DMS153 (cell line): ENCODE results near the gene ZNF519.

Experiments used
- DNase-seq: peaks from one replicate; lab custom pipeline; 2025; lab: John Stamatoyannopoulos, UW

Gene ZNF519

DNA sequence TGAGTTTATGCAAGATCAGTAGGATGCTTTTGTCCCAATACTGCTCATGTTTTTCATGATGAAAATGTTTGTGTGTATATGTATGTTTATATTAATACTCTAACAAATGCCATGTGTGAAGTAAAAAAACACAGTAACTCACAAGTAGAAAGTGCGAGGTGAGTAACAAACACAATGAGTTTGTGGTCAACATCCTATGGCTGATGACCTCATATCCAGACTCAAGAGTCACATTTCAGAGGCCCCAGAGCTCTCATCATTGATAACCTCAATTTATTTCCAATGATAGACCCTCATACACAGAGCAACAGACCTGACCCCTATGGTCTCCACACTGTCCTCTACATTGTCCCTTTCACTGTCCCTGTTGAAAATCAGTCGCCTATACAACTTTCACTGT lies 34.5 kb downstream of the ZNF519 start:
- DNase-seq = no peak

DNA sequence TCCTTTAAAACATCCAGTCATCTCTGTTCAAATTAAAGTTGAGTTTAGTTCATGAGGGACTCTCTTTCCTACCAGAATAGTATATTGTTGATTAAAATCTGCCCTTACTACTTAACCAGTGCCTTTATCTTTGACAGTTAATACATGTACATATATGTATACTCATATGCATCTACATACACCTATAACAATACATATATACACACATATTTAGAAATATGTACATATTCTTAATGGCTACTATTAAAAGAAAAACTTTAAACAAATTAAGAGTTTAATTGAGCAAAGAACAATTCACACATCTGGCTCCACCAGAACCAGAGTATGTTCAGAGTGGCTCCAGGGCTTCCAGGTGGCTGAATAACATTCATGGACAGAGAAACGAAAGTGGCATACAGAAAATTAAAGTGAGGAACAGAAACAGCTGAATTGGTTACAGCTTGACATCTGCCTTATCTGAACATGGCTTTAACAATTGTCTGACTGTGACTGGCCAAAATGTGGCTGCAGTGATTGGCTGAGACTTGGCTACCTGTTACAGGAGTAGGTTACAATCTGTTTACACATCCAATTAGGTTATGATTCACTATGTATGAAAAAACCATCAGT lies 38.8 kb downstream of the ZNF519 start:
- DNase-seq = no peak

GRCh38 chr18:14092625-14093306 lies 39.5 kb downstream of the ZNF519 start:
- no peak for DNase-seq

DNA sequence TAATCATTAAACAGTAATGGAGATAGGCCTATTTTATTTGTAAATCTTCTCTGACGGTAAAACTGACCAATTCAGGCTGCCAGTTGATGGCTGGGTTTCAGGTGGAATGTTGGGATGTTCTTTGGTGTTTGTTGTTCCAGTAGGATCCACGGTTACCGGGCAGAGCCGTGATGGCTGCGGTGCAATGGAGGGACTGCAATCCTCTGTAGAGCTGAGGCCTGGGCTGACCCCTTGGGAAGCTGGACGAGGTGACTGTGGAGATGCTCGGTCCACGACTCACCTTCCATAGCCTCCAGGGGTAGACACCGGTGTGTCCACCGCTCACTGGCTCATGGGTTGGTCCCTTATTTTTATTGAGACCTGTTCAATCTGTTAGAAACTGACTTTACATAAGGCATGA lies 42.5 kb downstream of the ZNF519 start:
- no peak for DNase-seq

- DNase-seq = no peak
Measured at GRCh38 chr18:14089191-14089590, 43.0 kb downstream of the ZNF519 start.

DNA sequence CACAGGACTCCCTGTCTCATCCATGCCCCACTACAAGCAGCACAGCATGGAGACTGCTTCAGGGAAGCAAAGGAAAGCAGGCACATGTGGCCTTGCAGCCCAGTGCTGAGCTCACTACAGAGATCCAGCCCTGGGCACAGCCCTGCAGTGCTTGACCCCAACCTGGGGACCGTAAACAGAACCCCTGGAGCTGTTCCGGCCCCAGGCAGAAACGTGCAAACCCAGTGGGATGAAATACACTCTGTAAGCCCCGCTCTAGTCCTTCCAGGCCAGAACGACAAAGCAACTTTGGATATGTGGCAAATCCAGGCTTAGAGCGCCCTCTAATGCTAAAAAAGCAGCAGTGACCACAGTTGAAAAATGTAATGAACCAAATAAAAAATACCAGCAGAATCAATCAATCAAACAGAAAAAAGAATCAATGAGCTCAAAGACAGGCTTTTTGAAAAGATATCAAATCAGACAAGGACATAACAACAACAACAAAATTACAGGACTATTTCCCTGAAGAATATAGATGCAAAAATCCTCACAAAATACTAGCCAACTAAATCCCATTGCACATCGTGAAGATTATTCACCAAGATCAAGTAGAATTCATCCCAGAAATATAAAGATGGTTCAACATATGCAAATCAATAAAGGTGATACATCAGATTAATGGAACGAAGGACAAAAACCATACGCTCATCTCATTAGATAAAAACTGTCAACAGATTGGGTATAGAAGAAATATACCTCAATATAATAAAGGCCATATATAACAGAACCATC lies 45.6 kb downstream of the ZNF519 start:
- DNase-seq = no peak

- no peak for DNase-seq
Measured at GRCh38 chr18:14085770-14086457, 46.3 kb downstream of the ZNF519 start.

GRCh38 chr18:14075196-14075595 lies 57.0 kb downstream of the ZNF519 start:
- DNase-seq = no peak

DNA sequence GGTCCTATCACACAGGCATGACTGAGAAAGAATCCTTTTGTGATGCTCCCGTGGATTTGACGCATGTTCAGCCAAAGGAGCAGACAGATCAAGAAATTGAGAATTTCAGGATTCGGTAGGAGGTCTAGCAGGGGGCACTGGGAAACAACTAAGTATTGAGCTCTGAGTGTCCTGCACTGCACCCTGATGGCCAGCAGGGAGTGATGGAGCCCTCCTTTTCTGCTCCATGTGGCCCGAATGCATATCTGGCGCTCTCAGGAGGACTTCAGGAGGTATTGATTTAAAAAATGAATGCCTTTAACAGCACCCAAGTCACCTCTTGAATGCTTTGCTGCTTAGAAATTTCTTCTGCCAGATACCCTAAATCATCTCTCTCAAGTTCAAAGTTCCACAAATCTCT lies 58.0 kb downstream of the ZNF519 start:
- DNase-seq = no peak

- no peak for DNase-seq
Measured at GRCh38 chr18:14053661-14054060, 78.6 kb downstream of the ZNF519 start.
